Neuron (in vitro differentiated cells): ENCODE data around the gene ASPSCR1.

Source experiments
- H2AFZ ChIP-seq: one replicate; pipeline ENCODE4 v1.6.1; 2013; ENCODE audit warnings: low read depth, mild to moderate bottlenecking, inconsistent platforms, low read length, moderate library complexity
- H3K27me3 ChIP-seq: one replicate; pipeline ENCODE4 v1.6.1; 2013; ENCODE audit warnings: low read length; ENCODE audit not compliant: insufficient read depth
- H3K36me3 ChIP-seq: one replicate; pipeline ENCODE4 v1.6.1; 2013; ENCODE audit warnings: low read length; ENCODE audit not compliant: insufficient read depth
- H3K4me1 ChIP-seq: one replicate; pipeline ENCODE4 v1.6.1; 2013; ENCODE audit warnings: low read length; ENCODE audit not compliant: insufficient read depth
- H3K4me3 ChIP-seq: 2 replicates; pipeline ENCODE4 v1.5.1; 2013; ENCODE audit warnings: mild to moderate bottlenecking, low read length, moderate library complexity
- H3K9me3 ChIP-seq: one replicate; pipeline ENCODE4 v1.6.1; 2013; ENCODE audit warnings: low read length

The ASPSCR1 gene

DNA sequence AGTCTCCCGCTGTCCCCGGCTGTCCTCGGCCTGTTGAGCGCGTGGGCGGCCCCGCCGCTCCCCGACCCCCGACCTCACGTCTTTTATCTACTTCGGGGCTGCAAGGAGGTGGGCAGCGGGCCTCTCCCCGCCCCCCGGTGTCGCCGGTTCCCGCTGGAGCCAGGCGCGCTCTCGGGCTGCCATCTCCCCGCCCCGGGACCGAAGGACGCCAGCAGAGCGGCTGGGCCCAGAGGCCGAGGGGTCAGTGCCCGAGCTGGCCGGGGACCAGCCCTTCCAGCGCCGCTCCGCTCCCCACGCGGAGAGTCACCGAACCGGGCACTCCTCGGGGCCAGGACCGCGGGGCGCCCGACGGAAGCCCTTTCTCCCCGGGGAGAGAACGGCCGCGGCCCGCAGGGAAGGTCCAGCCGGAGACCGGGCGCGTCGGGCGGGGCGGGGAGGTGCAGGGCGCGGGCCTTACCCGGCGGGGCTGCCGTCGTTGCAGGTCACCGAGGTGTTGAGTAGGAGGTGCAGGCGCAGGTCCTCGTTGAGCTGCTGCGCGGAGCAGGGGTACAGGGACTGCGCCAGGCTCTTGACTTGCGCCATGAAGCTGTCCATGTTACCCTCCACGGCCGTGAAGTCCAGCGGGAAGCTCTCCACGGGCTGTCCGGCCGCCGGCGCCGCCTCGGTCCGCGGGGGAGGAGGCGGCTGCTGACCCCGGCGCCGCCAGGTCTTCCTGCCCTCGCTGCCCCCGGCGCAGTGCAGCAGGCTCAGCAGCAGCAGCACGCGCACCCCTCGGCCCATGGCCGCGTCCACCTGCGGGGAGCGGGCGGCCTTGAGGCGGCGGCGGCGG lies 17.1 kb upstream of the ASPSCR1 start:
- no peak overlapping the region for H2AFZ ChIP-seq
- no peaks in the 10 kb centered on the region for H3K36me3 ChIP-seq
- H3K27me3 ChIP-seq = peaks cover 65% of the 10 kb centered on the region
- peaks cover 18% of the 10 kb centered on the region for H3K4me1 ChIP-seq
- H3K4me3 ChIP-seq = no peak overlapping the region
- no peaks in the 10 kb centered on the region for H3K9me3 ChIP-seq

DNA sequence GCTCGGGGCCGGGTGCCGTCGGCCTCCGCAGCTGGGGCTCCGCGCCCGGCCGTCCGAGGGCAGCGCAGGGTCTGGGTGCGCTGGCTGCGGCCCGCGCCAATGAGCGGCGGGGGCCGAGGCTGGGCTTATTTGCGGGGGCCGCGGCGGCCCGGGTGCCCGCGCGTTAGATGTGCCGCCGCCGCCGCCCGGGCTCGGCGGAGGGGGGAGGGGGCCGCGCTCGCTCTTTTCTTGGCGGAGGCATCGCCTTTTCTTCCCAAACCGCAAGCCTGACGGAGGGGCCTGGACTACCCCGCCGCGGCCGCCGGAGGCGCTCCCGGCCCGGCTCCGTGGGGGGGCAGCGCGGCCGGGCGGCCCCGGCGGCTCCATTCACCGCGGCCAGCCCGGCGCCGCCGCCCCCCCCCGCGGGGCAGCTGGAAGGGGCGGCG lies 16.3 kb upstream of the ASPSCR1 start, which contains the start of gene NOTUM:
Gene NOTUM (minus strand): TSS at position 101 of the 425 bp plus-strand sequence. CDS start 278 bp downstream, outside the sequence.
- no peak within 1 kb of the TSS for H3K4me3 ChIP-seq
- no peaks in the 10 kb centered on the region for H3K9me3 ChIP-seq
- H3K36me3 ChIP-seq = no peaks in the 10 kb centered on the region
- H3K27me3 ChIP-seq = peaks cover 66% of the 10 kb centered on the region
- H2AFZ ChIP-seq = no peak within 1 kb of the TSS
- H3K4me1 ChIP-seq = peaks cover 16% of the 10 kb centered on the region

- Histone ChIP-seq H3K9me3 (no peaks in the 10 kb centered on the region), H3K4me1 (peaks cover 22% of the 10 kb centered on the region), H3K4me3 (no peak overlapping the region), H3K36me3 (no peaks in the 10 kb centered on the region), H2AFZ (no peak overlapping the region), H3K27me3 (peaks cover 66% of the 10 kb centered on the region)
Measured at GRCh38 chr17:81961521-81962498, 15.6 kb upstream of the ASPSCR1 start.

- Histone ChIP-seq H3K9me3 (no peaks in the 10 kb centered on the region), H3K36me3 (no peaks in the 10 kb centered on the region), H2AFZ (no peak overlapping the region), H3K27me3 (peaks cover 56% of the 10 kb centered on the region), H3K4me1 (peaks cover 32% of the 10 kb centered on the region), H3K4me3 (no peak overlapping the region)
Measured at GRCh38 chr17:81962499-81963441, 14.7 kb upstream of the ASPSCR1 start.

DNA sequence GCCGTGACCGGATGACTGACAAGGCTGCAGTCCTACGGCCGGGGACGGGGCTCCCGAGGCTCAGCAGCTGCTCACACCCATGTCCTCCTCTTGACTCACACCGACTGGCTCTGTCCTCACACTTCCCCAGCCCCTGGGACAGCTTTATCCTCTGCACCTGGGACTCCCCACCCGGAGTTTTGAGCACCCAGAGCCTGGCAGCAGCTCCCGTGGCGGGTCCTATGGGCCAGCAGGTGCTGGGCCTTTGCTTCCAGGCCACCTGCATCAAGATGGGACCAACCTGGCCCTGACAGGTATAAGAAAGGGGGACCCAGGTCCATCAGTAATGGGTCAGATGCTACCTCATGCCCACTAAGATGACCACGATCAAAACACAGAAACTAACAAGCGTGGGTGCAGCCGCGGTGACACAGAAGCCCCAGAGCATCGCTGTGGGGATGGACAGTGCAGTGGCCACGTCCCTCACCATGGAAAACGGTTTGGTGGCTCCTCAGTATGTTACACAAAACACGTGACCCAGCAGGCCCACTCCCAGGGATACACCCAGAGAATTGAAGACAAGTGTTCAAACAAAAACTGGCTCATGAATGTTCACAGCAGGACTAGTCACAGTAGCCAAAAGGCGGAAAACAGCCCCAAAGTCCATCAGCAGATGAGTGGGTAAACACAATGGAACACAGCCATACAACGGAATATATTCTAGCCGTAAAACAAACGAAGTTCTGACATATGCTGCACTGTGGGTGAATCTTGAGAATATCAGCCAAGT lies 13.2 kb upstream of the ASPSCR1 start:
- Histone ChIP-seq H3K4me1 (peaks cover 37% of the 10 kb centered on the region), H3K36me3 (no peaks in the 10 kb centered on the region), H3K4me3 (no peak overlapping the region), H2AFZ (no peak overlapping the region), H3K9me3 (no peaks in the 10 kb centered on the region), H3K27me3 (peaks cover 42% of the 10 kb centered on the region)

DNA sequence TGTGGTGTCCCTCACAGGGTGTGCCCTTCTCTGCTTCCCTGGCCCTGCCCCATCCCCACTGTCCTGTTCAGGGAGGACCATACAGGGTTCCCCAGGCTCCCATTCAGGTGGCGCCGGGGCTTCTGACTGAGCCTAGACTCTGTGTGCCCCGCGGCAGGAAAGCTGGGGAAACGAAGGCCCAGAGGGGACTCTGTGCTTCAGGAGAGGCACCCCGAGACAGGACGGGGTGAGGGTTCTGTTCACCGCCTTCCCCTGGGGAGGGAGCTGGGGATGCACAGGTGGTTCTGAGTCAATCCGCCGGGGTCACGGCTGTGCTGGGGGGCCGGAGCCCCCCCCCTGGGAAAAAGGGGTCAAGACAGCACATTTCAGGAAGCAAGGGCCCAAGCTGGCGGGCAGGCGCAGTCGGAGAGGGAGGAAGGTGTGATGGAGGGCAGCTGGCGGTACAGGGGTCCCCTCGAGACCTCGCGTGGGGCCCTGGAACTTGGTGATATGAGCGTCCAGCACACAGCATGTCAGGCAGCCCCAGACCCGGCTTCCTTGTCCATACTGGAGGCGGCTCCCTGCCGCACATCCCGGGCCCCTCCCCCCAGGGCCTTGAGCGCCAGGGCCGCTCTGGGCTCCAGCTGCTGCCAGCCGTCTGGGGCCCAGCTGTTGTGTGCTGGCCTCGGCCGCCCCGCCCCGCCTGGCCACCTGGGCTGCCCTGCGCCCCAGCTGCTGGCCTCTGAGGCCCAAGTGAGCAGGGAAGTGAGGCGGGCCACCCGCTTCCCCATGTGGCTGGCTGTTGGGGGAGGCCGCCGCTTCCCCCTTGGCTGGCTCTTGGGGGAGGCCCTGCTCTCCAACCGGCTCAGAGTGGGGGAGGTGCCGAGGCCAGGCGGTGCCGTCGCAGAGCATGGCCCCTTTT lies 10.8 kb upstream of the ASPSCR1 start:
- Histone ChIP-seq H2AFZ (no peak overlapping the region), H3K27me3 (peaks cover 30% of the 10 kb centered on the region), H3K4me1 (peaks cover 37% of the 10 kb centered on the region), H3K4me3 (no peak overlapping the region), H3K36me3 (no peaks in the 10 kb centered on the region), H3K9me3 (no peaks in the 10 kb centered on the region)

GRCh38 chr17:81967244-81967532 lies 10.2 kb upstream of the ASPSCR1 start:
- Histone ChIP-seq H2AFZ (no peak overlapping the region), H3K36me3 (no peaks in the 10 kb centered on the region), H3K4me1 (peaks cover 37% of the 10 kb centered on the region), H3K4me3 (no peak overlapping the region), H3K9me3 (no peaks in the 10 kb centered on the region), H3K27me3 (peaks cover 24% of the 10 kb centered on the region)

DNA sequence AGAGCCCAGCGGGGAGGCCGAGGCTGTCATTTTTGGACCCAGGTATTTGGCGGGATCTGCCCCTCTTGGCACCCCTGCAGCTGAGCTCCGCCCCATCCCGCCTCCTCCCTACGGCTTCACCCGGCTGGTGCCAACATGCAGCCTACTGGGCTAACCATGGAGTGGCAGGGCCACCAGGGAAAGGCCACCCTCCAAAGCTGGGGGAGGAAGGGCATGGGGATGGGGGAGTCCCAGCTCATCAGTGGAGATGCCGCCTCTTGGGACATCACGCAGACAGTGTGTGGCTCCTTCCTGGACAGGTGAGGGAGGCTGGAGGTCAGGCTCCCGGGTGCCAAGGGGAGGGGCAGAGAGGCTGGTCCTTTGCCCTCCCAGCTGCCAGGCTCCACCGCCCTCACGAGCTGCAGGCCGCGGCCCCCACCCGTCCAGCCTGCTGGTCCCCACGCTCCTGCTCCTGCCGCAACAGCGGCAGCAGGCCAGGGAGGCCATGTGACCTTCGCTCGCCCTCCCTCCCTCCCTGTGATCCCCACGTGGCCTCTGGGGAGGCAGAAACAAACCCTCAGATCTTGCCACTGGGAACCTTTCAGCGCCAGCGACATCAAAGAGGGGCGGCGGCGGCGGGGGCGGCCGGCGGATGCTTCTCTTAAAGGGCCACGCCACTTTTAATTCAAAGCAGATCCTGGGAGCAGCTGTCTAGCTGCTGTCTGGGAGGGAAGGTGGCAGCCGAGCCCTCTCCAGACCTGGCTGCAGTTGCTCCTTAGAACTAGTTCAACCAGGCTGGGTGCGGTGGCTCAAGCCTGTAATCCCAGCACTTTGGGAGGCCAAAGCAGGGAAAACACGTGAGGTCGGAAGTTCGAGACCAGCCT lies 9.7 kb upstream of the ASPSCR1 start:
- Histone ChIP-seq H3K4me3 (no peak overlapping the region), H3K36me3 (no peaks in the 10 kb centered on the region), H3K4me1 (peaks cover 37% of the 10 kb centered on the region), H3K9me3 (no peaks in the 10 kb centered on the region), H2AFZ (no peak overlapping the region), H3K27me3 (peaks cover 18% of the 10 kb centered on the region)

DNA sequence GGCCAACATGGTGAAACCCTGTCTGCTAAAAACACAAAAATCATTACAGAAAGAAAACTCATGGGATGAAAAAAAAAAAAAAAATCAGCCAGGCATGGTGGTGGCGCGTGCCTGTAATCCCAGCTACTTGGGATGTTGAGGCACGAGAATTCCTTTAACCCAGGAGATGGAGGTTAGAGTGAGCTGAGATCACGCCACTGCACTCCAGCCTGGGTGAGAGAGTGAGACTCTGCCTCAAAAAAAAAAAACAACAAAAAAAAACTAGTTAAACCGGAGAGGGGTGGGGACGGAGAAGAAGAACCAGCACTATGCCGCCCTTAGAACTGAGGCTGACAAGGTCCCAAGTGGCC lies 9.1 kb upstream of the ASPSCR1 start:
- Histone ChIP-seq H2AFZ (no peak overlapping the region), H3K27me3 (peaks cover 13% of the 10 kb centered on the region)

DNA sequence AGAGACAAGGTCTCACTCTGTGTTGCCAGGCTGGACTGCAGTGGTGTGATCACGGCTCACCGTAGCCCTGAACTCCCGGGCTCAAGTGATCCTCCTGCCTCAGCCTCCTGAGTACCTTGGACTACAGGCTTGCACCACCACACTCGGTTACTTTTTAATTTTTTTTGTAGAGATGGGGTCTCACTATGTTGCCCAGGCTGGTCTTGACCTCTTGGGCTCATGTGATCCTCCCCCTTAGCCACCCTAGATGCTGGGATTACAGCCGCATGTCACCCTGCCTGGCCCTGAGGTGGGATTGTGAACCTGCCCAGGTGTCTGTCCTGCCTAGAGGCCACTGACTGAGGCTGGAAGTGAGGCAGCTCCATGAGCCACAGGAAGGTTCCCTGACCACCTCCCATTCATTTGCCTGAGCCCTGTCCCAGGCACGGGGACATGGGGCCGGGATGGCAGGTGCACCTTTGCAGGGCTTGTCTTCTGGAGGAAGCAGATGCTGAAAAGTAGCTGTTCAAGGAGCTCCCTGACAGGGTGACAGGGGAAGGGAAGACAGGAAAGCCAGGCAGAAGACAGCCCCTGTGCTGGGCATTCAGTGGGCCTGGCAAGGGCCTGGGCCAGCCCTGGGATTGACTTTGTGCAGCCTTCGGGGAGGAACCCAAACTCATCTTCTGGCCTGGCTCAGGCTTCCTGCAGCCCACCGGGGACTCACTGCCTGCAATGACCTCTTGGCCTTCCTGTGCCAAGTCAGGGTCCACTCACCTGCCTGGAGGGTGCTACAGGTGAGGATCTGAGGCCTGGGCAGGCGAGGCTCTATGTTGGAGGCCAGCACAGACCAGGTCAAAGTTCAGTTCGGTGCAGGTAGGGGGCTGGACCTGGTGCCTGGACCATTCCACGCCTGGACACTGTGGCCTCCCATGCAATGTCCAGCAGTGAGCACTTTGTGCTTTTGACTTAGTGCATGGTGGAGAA lies 8.3 kb upstream of the ASPSCR1 start:
- Histone ChIP-seq H3K36me3 (no peaks in the 10 kb centered on the region), H3K27me3 (peaks cover 6% of the 10 kb centered on the region), H3K4me3 (no peak overlapping the region), H3K9me3 (peaks cover 3% of the 10 kb centered on the region), H3K4me1 (peaks cover 33% of the 10 kb centered on the region), H2AFZ (no peak overlapping the region)

More for the DNA sequence above, 9.1 kb upstream of the ASPSCR1 start:
- Histone ChIP-seq H3K36me3 (no peaks in the 10 kb centered on the region), H3K4me3 (no peak overlapping the region), H3K9me3 (peaks cover under 1% of the 10 kb centered on the region), H3K4me1 (peaks cover 37% of the 10 kb centered on the region)
